Parathyroid adenoma (tissue), 2 donors: ENCODE results near the gene FBXO24.

Source experiments
- H2AFZ ChIP-seq: fragments of 300-600 bp; sonication (generic); one replicate; pipeline ENCODE4 v1.7.0; 2017; ENCODE audit warnings: antibody characterized with exemption, mild to moderate bottlenecking
- H3K27ac ChIP-seq: fragments of 300-600 bp; sonication (generic); one replicate; pipeline ENCODE4 v1.7.0; 2017
- H3K27me3 ChIP-seq: fragments of 300-600 bp; sonication (generic); one replicate; pipeline ENCODE4 v1.7.0; 2017; ENCODE audit warnings: low read length; ENCODE audit not compliant: control insufficient read depth, insufficient read depth
- H3K36me3 ChIP-seq: fragments of 300-600 bp; sonication (generic); one replicate; pipeline ENCODE4 v1.7.0; 2017; ENCODE audit warnings: low read length; ENCODE audit not compliant: control insufficient read depth, insufficient read depth
- H3K4me1 ChIP-seq: fragments of 300-600 bp; sonication (generic); one replicate; pipeline ENCODE4 v1.7.0; 2017; ENCODE audit warnings: control low read depth
- H3K4me2 ChIP-seq: fragments of 300-600 bp; sonication (generic); one replicate; pipeline ENCODE4 v1.7.0; 2017; ENCODE audit warnings: low read length
- H3K4me3 ChIP-seq: fragments of 300-600 bp; sonication (generic); one replicate; pipeline ENCODE4 v1.7.0; 2017; ENCODE audit warnings: low read depth, low read length
- H3K79me2 ChIP-seq: fragments of 300-600 bp; sonication (generic); one replicate; pipeline ENCODE4 v1.7.0; 2017; ENCODE audit warnings: control low read depth
- H3K9ac ChIP-seq: fragments of 300-600 bp; sonication (generic); one replicate; pipeline ENCODE4 v1.7.0; 2017; ENCODE audit warnings: mild to moderate bottlenecking
- H3K9me3 ChIP-seq: fragments of 300-600 bp; sonication (generic); one replicate; pipeline ENCODE4 v1.7.0; 2017; ENCODE audit warnings: low read length; ENCODE audit not compliant: control insufficient read depth
- TF ChIP-seq, protein P1 (sequence below): fragments of 300-600 bp; sonication (generic); IDR thresholded peaks from one replicate; pipeline ENCODE4 v1.7.0; 2017; ENCODE audit warnings: antibody characterized with exemption, mild to moderate bottlenecking
- donor health status: primary hyperparathyroidism.

The FBXO24 gene

GRCh38 chr7:100649826-100650565 lies 63.9 kb downstream of the FBXO24 start:
- Histone ChIP-seq H3K79me2 (no peaks in the 10 kb centered on the region), H3K9ac (no peak overlapping the region), H3K27ac (no peak overlapping the region), H3K36me3 (no peaks in the 10 kb centered on the region), H3K4me1 (no peaks in the 10 kb centered on the region), H3K27me3 (no peaks in the 10 kb centered on the region), H2AFZ (no peak overlapping the region), H3K4me2 (no peak overlapping the region), H3K4me3 (no peak overlapping the region), H3K9me3 (no peaks in the 10 kb centered on the region)
- TF ChIP-seq, protein P1, sequence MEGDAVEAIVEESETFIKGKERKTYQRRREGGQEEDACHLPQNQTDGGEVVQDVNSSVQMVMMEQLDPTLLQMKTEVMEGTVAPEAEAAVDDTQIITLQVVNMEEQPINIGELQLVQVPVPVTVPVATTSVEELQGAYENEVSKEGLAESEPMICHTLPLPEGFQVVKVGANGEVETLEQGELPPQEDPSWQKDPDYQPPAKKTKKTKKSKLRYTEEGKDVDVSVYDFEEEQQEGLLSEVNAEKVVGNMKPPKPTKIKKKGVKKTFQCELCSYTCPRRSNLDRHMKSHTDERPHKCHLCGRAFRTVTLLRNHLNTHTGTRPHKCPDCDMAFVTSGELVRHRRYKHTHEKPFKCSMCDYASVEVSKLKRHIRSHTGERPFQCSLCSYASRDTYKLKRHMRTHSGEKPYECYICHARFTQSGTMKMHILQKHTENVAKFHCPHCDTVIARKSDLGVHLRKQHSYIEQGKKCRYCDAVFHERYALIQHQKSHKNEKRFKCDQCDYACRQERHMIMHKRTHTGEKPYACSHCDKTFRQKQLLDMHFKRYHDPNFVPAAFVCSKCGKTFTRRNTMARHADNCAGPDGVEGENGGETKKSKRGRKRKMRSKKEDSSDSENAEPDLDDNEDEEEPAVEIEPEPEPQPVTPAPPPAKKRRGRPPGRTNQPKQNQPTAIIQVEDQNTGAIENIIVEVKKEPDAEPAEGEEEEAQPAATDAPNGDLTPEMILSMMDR, result no peak
